Stimulated activated CD4-positive, alpha-beta T cell treated with anti-CD3 and anti-CD28 coated beads, TNF-alpha, amount 100 ng/mL, for 4 hours (primary cell): Measurements from ENCODE around the gene WWC2.
A peak's percentile ranks its signal among the peaks of the same experiment; 100 is the strongest.

ENCODE experiments used
- DNase-seq, 3 experiments: peaks; one replicate each; pipeline ENCODE4 v3.0.0-alpha.2; 2020; ENCODE audit warnings: low read depth in 3 of 3

WWC2 gene

DNA sequence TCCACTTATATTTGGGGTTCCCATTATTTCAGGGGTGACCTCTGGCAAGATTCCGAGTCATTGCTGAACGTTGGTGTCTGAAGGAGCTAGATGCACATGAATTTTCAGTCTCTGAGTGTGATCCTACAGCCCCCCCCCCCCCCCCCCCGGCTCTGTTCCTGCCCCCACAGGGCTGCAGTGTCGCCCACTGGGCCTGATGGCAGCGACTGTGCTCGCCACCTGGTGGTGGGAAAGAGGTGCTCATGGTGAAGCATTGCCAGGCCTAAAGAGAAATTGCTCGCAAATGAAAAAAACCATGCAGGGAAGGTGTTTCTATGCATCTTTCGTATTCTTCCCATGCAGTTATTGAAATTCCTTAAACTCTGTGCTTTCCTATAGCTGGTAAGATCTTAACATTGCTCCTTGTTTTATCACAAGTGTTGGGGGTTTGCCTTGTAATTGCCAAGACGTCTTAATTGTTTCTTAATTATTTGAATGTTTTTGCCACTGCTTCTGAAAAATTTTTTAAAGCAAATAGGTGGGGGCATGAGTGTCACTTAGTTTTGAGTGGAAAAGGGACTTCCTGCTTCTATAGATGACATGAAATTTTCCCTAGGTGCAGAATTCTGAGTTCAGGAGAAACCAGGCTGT is 157.8 kb downstream of the WWC2 start:
- peak in 1 of 3 experiments; percentile 9 for DNase-seq

DNA sequence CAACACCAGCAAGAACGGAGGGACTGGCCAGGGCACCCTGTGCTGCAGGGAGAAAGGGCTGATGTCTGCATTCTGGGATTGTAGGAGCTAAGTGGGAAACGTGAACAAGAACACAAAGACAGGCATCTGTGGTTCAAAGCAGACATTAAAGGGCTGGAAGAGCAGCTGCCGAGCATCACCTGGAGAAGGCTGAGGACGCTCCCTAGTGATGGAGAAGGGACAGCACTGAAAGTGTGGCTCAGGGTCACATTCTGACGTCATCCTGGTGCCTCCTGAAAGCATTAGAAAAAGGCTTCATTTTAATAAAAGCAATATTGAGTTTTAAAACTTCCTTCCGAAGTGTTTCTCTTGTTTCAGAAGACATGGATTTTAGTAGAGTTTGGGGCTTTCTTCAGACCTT is 158.8 kb downstream of the WWC2 start:
- no peak for DNase-seq

- DNase-seq, result no peak
Measured at GRCh38 chr4:183260491-183261151, 161.6 kb downstream of the WWC2 start.

DNA sequence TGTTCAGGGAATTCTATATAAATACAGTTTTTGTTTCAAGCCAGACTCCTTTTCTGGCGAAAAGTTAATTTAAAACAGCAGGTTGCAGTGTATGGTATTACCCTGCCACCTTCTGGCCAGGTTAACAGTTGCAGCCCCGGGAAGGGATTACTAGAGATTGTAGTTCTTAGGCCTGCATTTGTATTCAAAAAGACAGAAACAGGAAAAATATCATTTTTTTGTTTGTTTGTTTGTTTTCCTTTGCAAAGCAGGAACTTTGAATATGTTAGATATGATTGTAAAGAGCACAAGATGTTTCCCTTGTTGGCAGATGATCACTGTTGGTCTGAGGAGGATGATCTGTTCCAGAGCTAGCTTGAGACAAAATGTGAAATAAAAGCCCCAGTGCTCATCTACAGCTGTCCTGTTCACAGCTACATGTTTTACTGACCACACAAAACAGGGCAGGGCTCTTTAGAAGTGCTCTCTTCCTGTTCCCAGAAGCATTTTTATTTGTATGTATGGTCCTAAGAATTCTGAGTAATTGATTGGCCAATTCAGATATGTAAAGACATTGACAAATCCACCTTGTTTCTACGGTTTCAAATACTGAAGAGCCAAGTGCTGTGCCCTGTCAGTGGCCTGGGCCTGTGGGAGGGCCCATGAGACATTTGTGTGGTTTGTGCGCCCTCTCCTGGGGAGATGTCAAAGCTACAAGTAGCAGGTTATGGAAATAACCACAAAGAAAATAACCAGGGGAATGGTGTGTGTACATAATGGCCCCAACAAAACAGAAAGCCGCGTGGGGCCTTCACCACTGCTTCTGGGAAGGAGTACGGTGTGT is 163.1 kb downstream of the WWC2 start:
- DNase-seq, result peak; percentile 38 to 61 (median 54)

DNA sequence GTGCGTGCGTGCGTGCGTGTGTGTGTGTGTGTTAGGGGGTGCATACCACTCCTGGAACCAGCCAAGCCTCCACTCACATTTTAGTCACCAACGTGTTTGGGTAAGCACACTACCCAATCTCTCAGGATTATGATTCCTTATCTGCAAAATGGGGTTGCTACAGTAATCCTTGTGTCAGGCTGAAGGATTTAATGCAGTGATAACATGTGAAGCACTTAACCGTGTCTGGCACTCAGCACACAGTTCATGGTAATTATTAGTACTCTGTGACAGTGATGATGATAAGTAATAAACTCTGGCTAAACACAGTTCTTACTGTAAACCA is 163.7 kb downstream of the WWC2 start:
- DNase-seq, result no peak

DNA sequence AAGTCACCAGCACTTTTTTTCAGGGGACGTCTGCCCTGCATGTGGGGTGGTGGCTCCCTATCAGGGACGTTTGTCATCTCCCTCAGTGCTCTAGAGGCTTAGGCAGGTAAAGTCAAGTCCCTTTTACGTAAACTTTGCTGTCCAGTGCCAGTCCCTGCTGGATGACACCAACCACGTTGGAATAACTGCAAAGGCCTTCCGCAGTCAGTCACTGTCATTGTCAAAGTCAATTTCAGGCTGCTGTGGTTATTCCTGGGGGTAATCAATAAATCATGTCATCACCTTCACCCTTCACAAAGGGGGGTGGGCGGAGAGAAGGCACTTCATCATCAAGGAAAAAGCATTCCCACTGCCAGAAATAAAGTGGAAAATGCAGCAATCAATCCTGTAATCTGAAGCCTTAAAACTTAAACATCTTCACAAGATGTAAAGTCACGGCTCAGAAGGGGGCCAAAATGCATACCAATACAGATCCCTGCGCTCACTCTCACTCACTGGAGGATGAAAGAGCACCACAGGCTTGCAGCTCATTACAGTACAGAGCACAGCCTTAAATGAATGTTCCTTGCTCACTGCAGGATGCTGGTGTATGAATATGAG is 164.8 kb downstream of the WWC2 start:
- DNase-seq, result no peak

GRCh38 chr4:183264614-183265013 is 165.6 kb downstream of the WWC2 start:
- DNase-seq, result no peak

DNA sequence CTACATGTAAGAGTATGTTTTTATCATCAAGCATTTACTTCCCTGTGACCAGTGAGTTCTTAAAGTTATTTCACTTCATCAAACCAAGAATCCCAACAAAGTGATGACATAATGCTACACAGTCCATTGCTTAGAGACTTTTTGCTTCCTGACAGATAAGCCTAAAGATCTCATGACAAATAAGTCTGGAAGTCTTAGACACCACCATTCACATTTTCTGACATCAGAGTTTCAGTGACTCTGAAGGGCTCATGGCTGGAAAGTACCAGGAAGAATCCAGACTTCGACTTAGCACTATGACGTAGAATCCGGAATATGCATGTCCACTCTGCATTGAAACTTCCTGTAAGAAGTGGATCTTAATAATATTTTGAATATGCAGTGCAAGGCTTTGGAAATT is 167.3 kb downstream of the WWC2 start:
- no peak for DNase-seq

- no peak for DNase-seq
Measured at GRCh38 chr4:183268556-183268955, 169.5 kb downstream of the WWC2 start.

DNA sequence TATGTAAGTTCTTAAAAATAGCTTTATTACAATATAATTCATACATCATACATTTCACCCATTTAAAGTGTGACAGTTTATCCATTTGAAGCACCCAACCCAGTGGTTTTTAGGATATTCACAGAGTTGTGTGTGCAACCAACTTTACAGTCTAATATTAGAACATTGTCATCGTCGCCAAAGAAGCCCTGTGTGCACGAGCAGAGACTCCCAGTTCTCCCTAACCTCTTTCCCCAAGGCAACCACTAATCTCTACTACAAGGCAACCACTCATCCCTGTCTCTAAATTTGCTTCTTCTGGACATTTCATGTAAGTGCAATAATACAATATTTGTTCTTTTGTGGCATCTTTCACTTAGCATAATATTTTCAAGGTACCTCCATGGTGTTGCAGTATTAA is 173.3 kb downstream of the WWC2 start:
- DNase-seq, result no peak

DNA sequence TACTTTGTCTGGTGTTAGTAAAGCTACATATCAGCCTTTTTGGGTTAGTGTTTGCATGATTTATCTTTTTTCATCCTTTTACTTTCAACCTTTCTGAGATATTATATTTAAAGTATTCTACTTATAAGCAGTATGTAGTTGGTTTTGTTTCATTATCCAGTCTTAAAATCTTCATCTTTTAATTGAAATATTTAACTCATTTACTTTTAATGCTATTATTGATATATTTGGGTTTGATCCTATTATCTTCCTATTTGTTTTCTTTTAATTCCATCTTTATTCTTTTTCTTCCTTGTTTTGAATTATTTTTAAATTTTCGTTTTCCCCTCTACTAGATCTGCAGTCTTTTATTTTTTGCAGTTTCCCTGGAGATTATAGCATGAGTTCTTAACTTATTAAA is 177.0 kb downstream of the WWC2 start:
- DNase-seq, result no peak

GRCh38 chr4:183284258-183284785 is 185.3 kb downstream of the WWC2 start:
- DNase-seq, result no peak

- no peak for DNase-seq
Measured at GRCh38 chr4:183284965-183285364, 185.9 kb downstream of the WWC2 start.

DNA sequence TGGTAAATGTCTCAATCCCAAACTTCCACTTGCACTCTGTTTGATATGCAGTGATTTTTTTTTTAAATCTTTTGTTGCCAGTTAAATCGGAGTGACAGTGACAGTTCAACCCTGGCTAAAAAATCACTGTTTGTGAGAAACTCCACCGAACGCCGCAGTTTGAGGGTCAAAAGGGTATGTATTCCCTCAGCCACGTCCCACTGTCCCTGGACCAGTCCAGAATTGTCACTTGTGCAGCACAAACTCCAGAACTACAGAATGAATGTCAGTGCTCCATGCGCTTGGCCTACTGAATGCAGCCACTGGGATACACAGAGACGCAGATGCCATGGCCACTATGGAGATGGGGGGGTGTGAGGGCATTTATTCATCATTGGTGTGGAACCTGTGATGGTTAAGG is 186.8 kb downstream of the WWC2 start:
- no peak for DNase-seq

GRCh38 chr4:183286590-183287308 is 187.7 kb downstream of the WWC2 start:
- no peak for DNase-seq

DNA sequence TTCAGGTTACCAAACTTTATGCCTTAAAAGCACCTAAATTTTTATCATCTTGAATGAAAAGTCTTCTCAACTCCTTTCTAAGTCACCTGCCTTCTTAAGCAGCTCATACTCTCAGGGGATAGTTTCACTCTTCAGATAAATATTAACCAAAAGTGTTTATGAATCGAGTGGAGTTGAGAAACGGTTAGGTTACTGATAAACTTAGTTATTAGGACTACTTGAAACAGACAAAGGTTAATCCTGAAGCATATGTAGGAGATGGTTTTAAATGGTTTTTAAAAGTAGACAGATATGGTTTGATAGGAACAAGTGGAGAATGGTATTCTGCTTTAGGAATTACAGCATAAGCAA is 188.2 kb downstream of the WWC2 start:
- no peak for DNase-seq

GRCh38 chr4:183287677-183288076 is 188.6 kb downstream of the WWC2 start:
- no peak for DNase-seq

DNA sequence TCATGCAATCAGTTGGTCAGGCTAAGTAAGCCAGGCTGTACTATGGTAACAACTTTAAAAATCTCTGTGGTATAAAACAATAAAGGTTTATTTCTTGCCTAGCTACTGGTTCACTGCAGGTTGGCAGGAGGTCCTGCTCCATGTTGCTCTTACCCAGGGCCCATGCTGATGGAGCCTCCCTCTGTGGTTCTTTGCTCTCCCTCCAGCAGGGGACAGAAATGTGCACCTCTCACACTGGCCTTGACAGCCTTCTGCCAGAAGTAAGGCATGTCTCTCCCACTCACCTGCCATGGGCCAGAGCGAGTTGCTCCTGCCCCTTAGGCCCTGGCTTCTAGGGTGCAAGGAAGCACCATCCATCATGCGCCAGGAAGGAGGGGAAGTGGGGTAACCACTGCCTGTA is 189.9 kb downstream of the WWC2 start:
- DNase-seq, result no peak

GRCh38 chr4:183289688-183290087 is 190.6 kb downstream of the WWC2 start:
- no peak for DNase-seq

DNA sequence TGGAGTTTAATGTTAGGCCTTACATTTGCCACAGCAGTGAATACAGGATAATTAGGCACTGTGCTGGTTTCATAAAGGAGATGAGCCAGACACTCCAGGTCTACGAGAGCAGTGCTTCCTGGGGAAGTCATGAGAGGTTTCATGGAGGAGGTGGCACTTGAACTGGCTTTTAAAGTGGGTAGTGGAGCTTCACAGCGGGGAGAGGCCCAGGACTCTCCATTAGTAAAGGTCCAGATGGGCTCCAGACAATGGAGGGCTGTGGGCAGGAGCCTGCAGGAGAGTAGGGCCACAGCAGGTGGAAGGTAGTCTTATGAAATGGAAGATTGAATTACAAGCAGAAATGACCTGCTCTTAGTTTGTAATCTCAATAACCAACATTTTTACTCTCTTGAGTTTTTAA is 192.0 kb downstream of the WWC2 start:
- DNase-seq, result no peak

- no peak for DNase-seq
Measured at GRCh38 chr4:183295711-183296110, 196.7 kb downstream of the WWC2 start.

DNA sequence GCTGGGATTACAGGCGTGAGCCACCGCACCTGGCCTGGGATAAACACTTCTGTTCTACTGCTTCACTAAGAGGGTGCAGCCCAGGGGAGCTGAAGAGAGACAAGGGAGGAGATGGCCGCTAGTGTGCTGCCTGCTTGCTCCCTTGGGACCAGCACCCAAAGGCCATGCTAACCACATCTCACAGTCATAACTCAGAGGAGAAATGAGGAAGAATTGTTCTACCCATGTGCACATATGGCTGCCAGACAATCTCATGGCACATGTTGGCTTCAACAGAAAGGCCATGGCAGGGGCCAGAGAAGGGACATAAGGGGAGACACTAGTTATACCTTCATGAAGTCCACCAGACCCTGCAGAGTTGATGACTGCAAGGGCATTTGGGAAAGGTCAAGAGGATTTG is 198.6 kb downstream of the WWC2 start:
- no peak for DNase-seq
